ENCODE results near the gene TENM3. TPM values are rescaled to one million over a fixed set of nuclear protein-coding genes. Genes with fewer than 3 reads are reported as not detected.

The TENM3 gene
- total RNA-seq, 1 donor from 2014 or later: not detected

DNA sequence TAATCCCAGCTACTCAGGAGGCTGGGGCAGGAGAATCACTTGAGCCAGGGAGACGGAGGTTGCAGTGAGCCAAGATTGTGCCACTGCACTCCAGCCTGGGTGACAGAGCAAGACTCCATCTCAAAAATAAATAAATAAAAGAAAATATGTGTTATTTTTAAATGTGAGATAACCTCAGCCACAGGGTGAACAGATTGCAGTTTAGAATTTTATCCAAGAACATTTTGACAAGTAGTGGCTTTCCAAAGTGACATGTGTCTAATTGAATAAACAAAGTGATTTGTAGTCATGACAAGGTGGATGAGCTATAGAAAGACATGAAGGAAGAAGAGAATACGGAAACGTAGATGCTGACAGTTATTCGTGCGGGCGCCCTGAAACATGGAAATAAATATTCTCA, 497.9 kb downstream of the TENM3 start:
- POLR2A ChIA-PET: no interaction called here
- Mint-ChIP-seq H3K4me1 (no peaks in the 10 kb centered on the region), H3K9me3 (peaks cover under 1% of the 10 kb centered on the region), H3K36me3 (ENCODE audit: low read depth) (no peaks in the 10 kb centered on the region), H3K27me3 (no peaks in the 10 kb centered on the region), H3K27ac (no peak overlapping the region), H3K4me3 (no peak overlapping the region)
- ATAC-seq (ENCODE audit: low read depth) (no peak), DNase-seq (no peak)
- CTCF ChIA-PET: no interaction called here
- intact Hi-C loops (cut with micrococcal nuclease): no loop called here
- no peak for TF ChIP-seq CTCF (IDR thresholded peaks at IDR 0.05)

GRCh38 chr4:182741914-182742313, 498.7 kb downstream of the TENM3 start:
- POLR2A ChIA-PET: no interaction called here
- intact Hi-C loops (cut with micrococcal nuclease): no loop called here
- Mint-ChIP-seq H3K9me3 (peaks cover 3% of the 10 kb centered on the region), H3K27ac (no peak overlapping the region), H3K36me3 (ENCODE audit: low read depth) (no peaks in the 10 kb centered on the region), H3K27me3 (no peaks in the 10 kb centered on the region), H3K4me1 (no peaks in the 10 kb centered on the region), H3K4me3 (no peak overlapping the region)
- CTCF ChIA-PET: no interaction called here
- TF ChIP-seq CTCF (IDR thresholded peaks at IDR 0.05): no peak
- no peak for ATAC-seq (ENCODE audit: low read depth)
- no peak for DNase-seq

GRCh38 chr4:182743815-182744214, 500.6 kb downstream of the TENM3 start:
- Mint-ChIP-seq H3K4me3 (no peak overlapping the region), H3K27ac (no peak overlapping the region)

GRCh38 chr4:182745237-182745636, 502.0 kb downstream of the TENM3 start:
- POLR2A ChIA-PET: no interaction called here

More at GRCh38 chr4:182743815-182744214, 500.6 kb downstream of the TENM3 start:
- no peak for TF ChIP-seq CTCF (IDR thresholded peaks at IDR 0.05)
- DNase-seq (no peak), ATAC-seq (ENCODE audit: low read depth) (no peak)
- H3K36me3 Mint-ChIP-seq (ENCODE audit: low read depth): no peaks in the 10 kb centered on the region
- CTCF ChIA-PET: no interaction called here
- POLR2A ChIA-PET: no interaction called here
- no peaks in the 10 kb centered on the region for H3K4me1 Mint-ChIP-seq
- H3K9me3 Mint-ChIP-seq: peaks cover 3% of the 10 kb centered on the region
- intact Hi-C loops (cut with micrococcal nuclease): no loop called here
- H3K27me3 Mint-ChIP-seq: no peaks in the 10 kb centered on the region

DNA sequence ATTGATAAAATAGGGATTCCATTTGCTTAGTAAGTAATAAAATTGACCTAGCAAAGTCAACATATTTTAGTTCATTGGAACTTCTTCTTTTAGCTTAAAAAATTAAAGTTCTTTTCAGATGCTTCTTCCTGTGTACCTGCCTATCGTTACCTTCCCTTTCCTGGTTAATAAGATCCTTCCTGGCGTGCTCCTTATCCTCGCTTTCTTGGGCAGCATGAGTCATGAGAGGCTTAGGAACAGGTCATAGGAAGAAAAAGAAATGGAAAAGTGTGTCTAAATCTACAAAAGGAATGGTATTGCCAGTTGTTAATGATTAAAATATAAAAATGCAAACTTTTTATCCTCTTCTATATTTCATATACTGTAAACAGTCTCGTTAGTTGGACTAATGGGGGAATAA, 503.7 kb downstream of the TENM3 start:
- intact Hi-C loops (cut with micrococcal nuclease): no loop called here
- POLR2A ChIA-PET: no interaction called here
- no peak for TF ChIP-seq CTCF (IDR thresholded peaks at IDR 0.05)
- H3K27ac Mint-ChIP-seq: no peak overlapping the region
- no peaks in the 10 kb centered on the region for H3K4me1 Mint-ChIP-seq
- ATAC-seq (ENCODE audit: low read depth): no peak
- no peak overlapping the region for H3K4me3 Mint-ChIP-seq
- CTCF ChIA-PET: no interaction called here
- H3K36me3 Mint-ChIP-seq (ENCODE audit: low read depth): no peaks in the 10 kb centered on the region
- DNase-seq: no peak
- H3K27me3 Mint-ChIP-seq: peaks cover 3% of the 10 kb centered on the region
- H3K9me3 Mint-ChIP-seq: peaks cover 3% of the 10 kb centered on the region

More at GRCh38 chr4:182745237-182745636, 502.0 kb downstream of the TENM3 start:
- ATAC-seq (ENCODE audit: low read depth) (no peak), DNase-seq (no peak)
- no peak for TF ChIP-seq CTCF (IDR thresholded peaks at IDR 0.05)
- CTCF ChIA-PET: no interaction called here
- intact Hi-C loops (cut with micrococcal nuclease): no loop called here
- Mint-ChIP-seq H3K4me3 (no peak overlapping the region), H3K27me3 (no peaks in the 10 kb centered on the region), H3K9me3 (peaks cover 3% of the 10 kb centered on the region), H3K4me1 (no peaks in the 10 kb centered on the region), H3K27ac (no peak overlapping the region), H3K36me3 (ENCODE audit: low read depth) (no peaks in the 10 kb centered on the region)
